Measurements from ENCODE around the gene ETV3L. TPM values are rescaled to one million over a fixed set of nuclear protein-coding genes. Genes with fewer than 3 reads are reported as not detected.

Gene ETV3L
- total RNA-seq, 1 experiment from 2014 or later, result not detected

DNA sequence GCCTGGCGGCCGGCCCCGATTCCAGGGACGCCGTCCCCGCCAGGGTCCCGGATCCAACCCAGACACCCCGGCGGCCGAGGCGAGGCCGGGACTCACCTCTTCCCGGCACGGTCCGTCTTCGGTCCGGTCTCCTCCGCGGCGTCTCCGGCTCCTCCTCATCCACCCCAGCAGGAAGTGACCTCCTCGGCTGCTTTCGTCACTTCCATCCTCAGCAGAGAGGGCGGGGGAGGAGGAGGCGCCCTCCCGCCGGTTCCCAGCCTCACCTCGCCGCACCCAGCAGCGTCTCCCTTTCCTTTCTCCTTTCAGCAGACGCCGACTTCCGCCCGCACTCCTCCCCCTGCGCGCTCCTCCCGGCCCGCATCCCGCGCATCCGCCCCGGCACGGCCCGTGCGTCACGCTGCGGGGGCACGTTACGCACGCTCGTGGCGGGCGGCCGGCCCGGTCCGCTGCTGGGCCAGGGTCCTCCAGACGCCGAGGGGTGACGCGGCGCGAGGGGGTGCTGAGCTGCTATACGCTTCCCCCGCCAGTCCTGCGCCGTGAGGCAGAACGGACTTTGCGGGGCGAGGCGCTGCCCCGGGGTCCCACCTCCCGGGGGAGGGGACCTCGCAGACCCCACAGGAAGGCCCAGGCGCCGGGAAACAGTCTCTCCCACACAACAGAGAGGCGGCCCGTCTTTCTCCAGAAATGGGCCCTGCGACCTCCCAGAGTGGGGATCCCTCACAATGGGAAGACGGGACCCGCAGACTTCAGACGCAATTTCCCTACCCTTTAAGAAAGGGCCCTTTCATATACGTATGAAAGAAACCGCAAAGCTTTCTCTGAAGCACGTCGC lies 38.8 kb upstream of the ETV3L start, which contains the start of gene ETV3:
TSS of gene ETV3 (minus strand) at position 176 of the 832 bp plus-strand sequence. CDS start 2,043 bp downstream, outside the sequence.
- intact Hi-C loops (cut with micrococcal nuclease), result loop anchor here (1.0 to 5.0 kb wide), 2 partner anchors 18 to 46 kb away; no protein-coding TSS in a partner anchor
- CTCF ChIA-PET, result interaction anchor here (0.6 to 19.9 kb wide), 6 partner anchors 9 to 241 kb away, joined by 3 to 419 read pairs (median 3); no protein-coding TSS in a partner anchor
- Mint-ChIP-seq H3K27ac (ENCODE audit: low read depth, unreplicated experiment) (peak within 1 kb of the TSS; percentile 76), H3K36me3 (ENCODE audit: insufficient read depth, unreplicated experiment) (peaks cover 29% of the 10 kb centered on the region), H3K4me1 (ENCODE audit: insufficient read depth, unreplicated experiment) (peaks cover 29% of the 10 kb centered on the region), H3K9me3 (ENCODE audit: unreplicated experiment) (no peaks in the 10 kb centered on the region), H3K27me3 (ENCODE audit: insufficient read depth, unreplicated experiment) (no peaks in the 10 kb centered on the region), H3K4me3 (ENCODE audit: unreplicated experiment) (peak within 1 kb of the TSS; percentile 79)
- TSS peak; percentile 74 for BruUV-seq (replicated peaks)
- peak; percentile 97 for DNase-seq (ENCODE audit: unreplicated experiment)
- TF ChIP-seq, protein P1, sequence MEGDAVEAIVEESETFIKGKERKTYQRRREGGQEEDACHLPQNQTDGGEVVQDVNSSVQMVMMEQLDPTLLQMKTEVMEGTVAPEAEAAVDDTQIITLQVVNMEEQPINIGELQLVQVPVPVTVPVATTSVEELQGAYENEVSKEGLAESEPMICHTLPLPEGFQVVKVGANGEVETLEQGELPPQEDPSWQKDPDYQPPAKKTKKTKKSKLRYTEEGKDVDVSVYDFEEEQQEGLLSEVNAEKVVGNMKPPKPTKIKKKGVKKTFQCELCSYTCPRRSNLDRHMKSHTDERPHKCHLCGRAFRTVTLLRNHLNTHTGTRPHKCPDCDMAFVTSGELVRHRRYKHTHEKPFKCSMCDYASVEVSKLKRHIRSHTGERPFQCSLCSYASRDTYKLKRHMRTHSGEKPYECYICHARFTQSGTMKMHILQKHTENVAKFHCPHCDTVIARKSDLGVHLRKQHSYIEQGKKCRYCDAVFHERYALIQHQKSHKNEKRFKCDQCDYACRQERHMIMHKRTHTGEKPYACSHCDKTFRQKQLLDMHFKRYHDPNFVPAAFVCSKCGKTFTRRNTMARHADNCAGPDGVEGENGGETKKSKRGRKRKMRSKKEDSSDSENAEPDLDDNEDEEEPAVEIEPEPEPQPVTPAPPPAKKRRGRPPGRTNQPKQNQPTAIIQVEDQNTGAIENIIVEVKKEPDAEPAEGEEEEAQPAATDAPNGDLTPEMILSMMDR (IDR thresholded peaks at IDR 0.05; ENCODE audit: unreplicated experiment), result no peak
- POLR2A ChIA-PET, result interaction anchor here (0.6 to 5.9 kb wide), 13 partner anchors 9 to 1334 kb away, joined by 3 to 64 read pairs (median 3); no protein-coding TSS in a partner anchor

DNA sequence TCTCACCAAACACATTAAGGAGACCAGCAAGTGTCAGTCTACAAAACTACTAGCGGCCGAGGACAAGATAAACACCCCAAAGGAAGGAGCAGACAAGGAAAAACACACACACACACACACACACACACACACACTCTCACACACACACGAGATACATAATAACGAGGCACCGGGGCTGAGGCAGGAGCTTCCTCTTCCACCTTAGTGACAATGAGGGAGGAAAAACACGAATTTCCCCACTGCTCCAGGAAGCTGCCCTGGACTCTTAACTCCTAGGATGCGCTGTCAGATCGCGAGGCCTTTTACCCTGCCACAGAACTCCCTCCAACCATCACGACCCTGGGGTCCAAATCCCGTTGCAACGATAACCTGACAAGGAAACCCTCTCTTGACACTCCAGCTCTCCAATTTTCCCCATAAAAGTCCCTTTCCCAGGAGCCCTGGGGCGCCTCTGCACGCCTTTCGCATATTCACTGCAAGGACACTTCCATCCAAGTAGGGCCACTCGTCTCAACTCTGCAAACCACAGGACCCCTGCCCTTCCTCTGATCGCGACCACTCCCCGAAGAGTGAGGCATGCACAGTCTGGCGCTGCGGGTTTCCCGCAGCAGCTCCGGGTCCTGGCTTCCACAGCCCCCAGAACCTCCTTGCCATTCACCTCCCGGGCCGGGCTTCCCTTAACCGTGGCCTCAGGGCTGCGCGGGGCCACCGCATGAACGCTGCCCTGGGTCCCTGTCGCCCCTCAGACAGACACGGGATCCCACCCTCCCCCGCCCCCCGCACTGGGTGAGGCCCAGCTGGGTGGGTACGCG lies 38.0 kb upstream of the ETV3L start:
- peaks cover 37% of the 10 kb centered on the region for H3K4me1 Mint-ChIP-seq (ENCODE audit: insufficient read depth, unreplicated experiment)
- peak; percentile 21 for DNase-seq (ENCODE audit: unreplicated experiment)
- CTCF ChIA-PET, result interaction anchor here (0.6 to 19.9 kb wide), 10 partner anchors 8 to 1939 kb away, joined by 3 to 419 read pairs (median 6); partner anchors contain the start of gene AIM2
- POLR2A ChIA-PET, result interaction anchor here (0.6 to 5.9 kb wide), 14 partner anchors 10 to 1335 kb away, joined by 3 to 64 read pairs (median 4); partner anchors contain the start of gene ARHGEF11
- TF ChIP-seq, protein P1 (IDR thresholded peaks at IDR 0.05; ENCODE audit: unreplicated experiment), result no peak
- H3K27ac Mint-ChIP-seq (ENCODE audit: low read depth, unreplicated experiment), result peak overlapping the region; percentile 76
- H3K9me3 Mint-ChIP-seq (ENCODE audit: unreplicated experiment), result no peaks in the 10 kb centered on the region
- intact Hi-C loops (cut with micrococcal nuclease), result loop anchor here (1.0 to 5.0 kb wide), 2 partner anchors 19 to 45 kb away; no protein-coding TSS in a partner anchor
- no peaks in the 10 kb centered on the region for H3K27me3 Mint-ChIP-seq (ENCODE audit: insufficient read depth, unreplicated experiment)
- peaks cover 37% of the 10 kb centered on the region for H3K36me3 Mint-ChIP-seq (ENCODE audit: insufficient read depth, unreplicated experiment)
- H3K4me3 Mint-ChIP-seq (ENCODE audit: unreplicated experiment), result peak overlapping the region; percentile 79
- TSS peak; percentile 36 for BruUV-seq (replicated peaks)

DNA sequence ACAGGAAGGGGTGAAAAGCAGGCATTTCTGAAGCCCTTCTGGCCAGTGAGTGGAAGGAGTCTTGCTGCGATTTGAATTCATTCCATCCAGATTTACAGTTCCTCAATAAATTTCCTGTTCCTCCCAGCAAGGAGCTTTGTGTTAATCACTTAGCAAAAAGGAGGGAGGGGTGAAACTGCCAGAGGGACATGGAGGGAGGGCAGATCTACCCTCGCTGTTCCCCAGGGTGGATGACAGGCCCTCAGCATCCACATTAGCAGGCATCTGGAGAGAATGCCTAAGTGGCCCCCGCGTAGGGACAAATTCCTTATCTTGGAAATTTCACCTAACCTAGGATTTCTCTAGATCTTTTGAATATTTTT lies 37.4 kb upstream of the ETV3L start:
- Mint-ChIP-seq H3K27me3 (ENCODE audit: insufficient read depth, unreplicated experiment) (no peaks in the 10 kb centered on the region), H3K4me1 (ENCODE audit: insufficient read depth, unreplicated experiment) (peaks cover 43% of the 10 kb centered on the region), H3K9me3 (ENCODE audit: unreplicated experiment) (no peaks in the 10 kb centered on the region), H3K4me3 (ENCODE audit: unreplicated experiment) (peak overlapping the region; percentile 79), H3K36me3 (ENCODE audit: insufficient read depth, unreplicated experiment) (peaks cover 43% of the 10 kb centered on the region), H3K27ac (ENCODE audit: low read depth, unreplicated experiment) (peak overlapping the region; percentile 76)
- ChIA-PET POLR2A (interaction anchor here (0.6 to 5.9 kb wide), 12 partner anchors 10 to 860 kb away, joined by 3 to 64 read pairs (median 4); partner anchors contain the start of gene ARHGEF11), CTCF (interaction anchor here (0.6 to 19.9 kb wide), 9 partner anchors 8 to 348 kb away, joined by 3 to 419 read pairs (median 6); no protein-coding TSS in a partner anchor)
- peak; percentile 18 for DNase-seq (ENCODE audit: unreplicated experiment)
- intact Hi-C loops (cut with micrococcal nuclease), result loop anchor here (5.0 kb wide), 1 partner anchor 45 kb away; no protein-coding TSS in a partner anchor
- TF ChIP-seq, protein P1 (IDR thresholded peaks at IDR 0.05; ENCODE audit: unreplicated experiment), result no peak
- BruUV-seq (replicated peaks), result no TSS peak
